ENCODE results near the gene ADAT3.

- TF ChIP-seq CTCF (IDR thresholded peaks at IDR 0.05) (no peak), POLR2A (IDR thresholded peaks at IDR 0.05) (no peak)
These were observed 11.4 kb upstream of the ADAT3 start for GRCh38 chr19:1893791-1894190.
